Gastrocnemius medialis (tissue), 4 donors: Measurements from ENCODE around the gene SP140L.

Experiments used
- POLR2A ChIP-seq, 2 donors: fragments of 450-650 bp; IDR thresholded peaks; one replicate each; pipeline ENCODE4 v1.6.1; 2017; ENCODE audit warnings: antibody characterized with exemption in 2 of 2, mild to moderate bottlenecking in 2 of 2, moderate library complexity in 2 of 2
- TF ChIP-seq, protein P1 (sequence below), 5 experiments: fragments of 450-650 bp in 3 of 5; fragments of 200-600 bp in 2 of 5; sonication (generic) in 2 of 5; IDR thresholded peaks in 4 of 5; conservative IDR thresholded peaks in 1 of 5; 1 replicate in 4 of 5; 2 replicates in 1 of 5; pipeline ENCODE4 v1.5.1; 2016 to 2019; ENCODE audit warnings: antibody characterized with exemption in 5 of 5, mild to moderate bottlenecking in 3 of 5, moderate library complexity in 3 of 5

DNA sequence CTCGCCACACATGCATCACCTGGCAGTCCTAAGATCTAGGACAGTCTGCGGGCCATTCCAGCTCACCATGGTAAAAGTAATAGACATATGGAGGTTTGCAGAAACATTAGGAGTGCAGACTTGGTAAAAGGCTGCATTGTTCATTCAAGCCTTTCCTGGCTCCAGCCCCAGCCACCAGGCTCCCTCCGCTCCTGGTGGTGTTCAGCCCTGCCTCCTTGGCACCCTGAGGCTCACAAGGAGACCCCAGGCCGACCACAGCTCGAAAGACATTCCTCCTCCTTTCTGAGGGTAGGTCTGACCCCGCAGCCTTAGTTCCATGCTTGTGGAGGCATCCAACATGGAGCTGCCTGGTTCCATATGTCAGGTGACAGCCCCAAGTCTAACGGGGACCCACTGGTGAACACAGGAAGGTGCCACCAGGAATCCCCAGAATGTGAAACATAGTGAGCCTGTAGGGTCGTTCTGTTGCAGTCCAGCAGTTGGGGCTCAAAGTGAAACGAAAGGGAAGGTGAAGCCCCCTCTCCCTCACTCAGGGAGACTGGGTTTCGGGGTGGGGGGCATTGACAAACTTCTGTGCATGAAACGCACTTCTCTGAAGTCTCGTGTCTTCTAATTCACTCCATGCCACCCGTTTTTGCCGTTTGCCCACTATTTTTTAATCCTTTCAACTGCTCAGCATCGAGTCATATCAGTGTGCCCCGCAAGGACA, 84.0 kb downstream of the SP140L start:
- TF ChIP-seq, protein P1, sequence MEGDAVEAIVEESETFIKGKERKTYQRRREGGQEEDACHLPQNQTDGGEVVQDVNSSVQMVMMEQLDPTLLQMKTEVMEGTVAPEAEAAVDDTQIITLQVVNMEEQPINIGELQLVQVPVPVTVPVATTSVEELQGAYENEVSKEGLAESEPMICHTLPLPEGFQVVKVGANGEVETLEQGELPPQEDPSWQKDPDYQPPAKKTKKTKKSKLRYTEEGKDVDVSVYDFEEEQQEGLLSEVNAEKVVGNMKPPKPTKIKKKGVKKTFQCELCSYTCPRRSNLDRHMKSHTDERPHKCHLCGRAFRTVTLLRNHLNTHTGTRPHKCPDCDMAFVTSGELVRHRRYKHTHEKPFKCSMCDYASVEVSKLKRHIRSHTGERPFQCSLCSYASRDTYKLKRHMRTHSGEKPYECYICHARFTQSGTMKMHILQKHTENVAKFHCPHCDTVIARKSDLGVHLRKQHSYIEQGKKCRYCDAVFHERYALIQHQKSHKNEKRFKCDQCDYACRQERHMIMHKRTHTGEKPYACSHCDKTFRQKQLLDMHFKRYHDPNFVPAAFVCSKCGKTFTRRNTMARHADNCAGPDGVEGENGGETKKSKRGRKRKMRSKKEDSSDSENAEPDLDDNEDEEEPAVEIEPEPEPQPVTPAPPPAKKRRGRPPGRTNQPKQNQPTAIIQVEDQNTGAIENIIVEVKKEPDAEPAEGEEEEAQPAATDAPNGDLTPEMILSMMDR (IDR thresholded peaks at IDR 0.05 in 4 of 5, conservative IDR thresholded peaks at IDR 0.05 in 1 of 5) = no peak
- no peak for TF ChIP-seq POLR2A (IDR thresholded peaks at IDR 0.05)
